BJ (cell line): ENCODE measurements around the gene PNMA8C. TPM values are rescaled to one million over a fixed set of nuclear protein-coding genes. Genes with fewer than 3 reads are reported as not detected.
"Not testable (repeated sequence)": the region's sequence is repeated elsewhere in the genome, so short reads cannot be mapped to it uniquely, and the experiment has no call there.

Experiments used
- CTCF ChIA-PET: fragments of 350-600 bp; formaldehyde crosslinking; extraction: SDS; loops from one replicate; lab custom pipeline; 2021; ENCODE audit warnings: antibody characterized with exemption, inconsistent platforms; lab: Yijun Ruan, JAX
- POLR2A ChIA-PET: fragments of 300-600 bp; sonication (Branson Sonifier 250); formaldehyde crosslinking; extraction: SDS; loops from one replicate; lab custom pipeline; 2021; ENCODE audit warnings: antibody characterized with exemption; lab: Charles Lee
- DNase-seq: peaks from one replicate; pipeline ENCODE4 v3.0.0-alpha.2; 2011; ENCODE audit warnings: low read depth
- H3K27me3 ChIP-seq: 2 replicates; pipeline ENCODE4 v1.6.0; 2011; ENCODE audit warnings: low read length; ENCODE audit not compliant: control insufficient read depth, insufficient read depth
- H3K36me3 ChIP-seq: 2 replicates; pipeline ENCODE4 v1.5.1; 2011; ENCODE audit warnings: low read length; ENCODE audit not compliant: control insufficient read depth, insufficient read depth
- H3K4me3 ChIP-seq: 2 replicates; pipeline ENCODE4 v1.5.1; 2011; ENCODE audit warnings: low read depth, mild to moderate bottlenecking, control low read depth, low read length
- CTCF ChIP-seq: IDR thresholded peaks from 2 replicates; pipeline ENCODE4 v1.5.1; 2011; ENCODE audit warnings: low read depth, mild to moderate bottlenecking, control low read depth, inconsistent platforms, low read length, moderate library complexity; ENCODE audit not compliant: insufficient read depth
- polyA plus RNA-seq: library from polyadenylated mRNA; depleted of rRNA; stranded (reverse); fragments of >200 nt; gene quantifications from 2 replicates; pipeline ENCODE4 v1.2.3, GENCODE V29; 2011

The PNMA8C gene
- polyA plus RNA-seq, 1 experiment: not detected

GRCh38 chr19:46423188-46423587 is 5.5 kb downstream of the PNMA8C start:
- no peak for DNase-seq
- Histone ChIP-seq H3K27me3 (0 out of 2 replicates have a peak, but pooled peaks cover 2% of the 10 kb centered on the region), H3K4me3 (no peak overlapping the region), H3K36me3 (no peaks in the 10 kb centered on the region)
- ChIA-PET POLR2A (no interaction called here), CTCF (interaction anchor here (0.6 kb wide), 1 partner anchor 24 kb away, joined by 4 read pairs; no protein-coding TSS in a partner anchor)
- TF ChIP-seq CTCF: no peak

GRCh38 chr19:46422344-46422743 is 6.4 kb downstream of the PNMA8C start:
- Histone ChIP-seq H3K36me3 (no peaks in the 10 kb centered on the region), H3K27me3 (0 out of 2 replicates have a peak, but pooled peaks cover 2% of the 10 kb centered on the region), H3K4me3 (no peak overlapping the region)
- DNase-seq: no peak
- TF ChIP-seq CTCF: no peak
- ChIA-PET CTCF (no interaction called here), POLR2A (no interaction called here)

GRCh38 chr19:46420056-46420455 is 8.7 kb downstream of the PNMA8C start:
- CTCF ChIA-PET: no interaction called here
- Histone ChIP-seq H3K27me3 (0 out of 2 replicates have a peak, but pooled peaks cover 2% of the 10 kb centered on the region), H3K4me3 (no peak overlapping the region), H3K36me3 (no peaks in the 10 kb centered on the region)
- POLR2A ChIA-PET: no interaction called here
- no peak for DNase-seq
- TF ChIP-seq CTCF: no peak

- CTCF ChIA-PET: interaction anchor here (1.4 to 5.8 kb wide), 4 partner anchors 13 to 76 kb away, joined by 3 to 33 read pairs (median 6); no protein-coding TSS in a partner anchor
- POLR2A ChIA-PET, H3K27me3 ChIP-seq, H3K36me3 ChIP-seq: not testable (repeated sequence)
- H3K4me3 ChIP-seq: peak overlapping the region; percentile 38
- peak; percentile 42 for DNase-seq
Observed at GRCh38 chr19:46415804-46416709, 12.7 kb downstream of the PNMA8C start.

GRCh38 chr19:46414899-46415298 is 13.8 kb downstream of the PNMA8C start:
- DNase-seq, H3K27me3 ChIP-seq, H3K36me3 ChIP-seq, H3K4me3 ChIP-seq, POLR2A ChIA-PET: not testable (repeated sequence)
- CTCF ChIA-PET: interaction anchor here (1.5 to 5.8 kb wide), 3 partner anchors 12 to 20 kb away, joined by 3 to 33 read pairs (median 5); no protein-coding TSS in a partner anchor
